ENCODE data around the gene PPP1R37. TPM values are rescaled to one million over a fixed set of nuclear protein-coding genes. Genes with fewer than 3 reads are reported as not detected.
A peak's percentile ranks its signal among the peaks of the same experiment; 100 is the strongest.

PPP1R37 gene
- total and polyA plus RNA-seq, 2 of the 13 experiments (the other 11 are each of a cell fraction or from before 2014, with no cell fraction given), result 9.0 to 14.3 TPM

DNA sequence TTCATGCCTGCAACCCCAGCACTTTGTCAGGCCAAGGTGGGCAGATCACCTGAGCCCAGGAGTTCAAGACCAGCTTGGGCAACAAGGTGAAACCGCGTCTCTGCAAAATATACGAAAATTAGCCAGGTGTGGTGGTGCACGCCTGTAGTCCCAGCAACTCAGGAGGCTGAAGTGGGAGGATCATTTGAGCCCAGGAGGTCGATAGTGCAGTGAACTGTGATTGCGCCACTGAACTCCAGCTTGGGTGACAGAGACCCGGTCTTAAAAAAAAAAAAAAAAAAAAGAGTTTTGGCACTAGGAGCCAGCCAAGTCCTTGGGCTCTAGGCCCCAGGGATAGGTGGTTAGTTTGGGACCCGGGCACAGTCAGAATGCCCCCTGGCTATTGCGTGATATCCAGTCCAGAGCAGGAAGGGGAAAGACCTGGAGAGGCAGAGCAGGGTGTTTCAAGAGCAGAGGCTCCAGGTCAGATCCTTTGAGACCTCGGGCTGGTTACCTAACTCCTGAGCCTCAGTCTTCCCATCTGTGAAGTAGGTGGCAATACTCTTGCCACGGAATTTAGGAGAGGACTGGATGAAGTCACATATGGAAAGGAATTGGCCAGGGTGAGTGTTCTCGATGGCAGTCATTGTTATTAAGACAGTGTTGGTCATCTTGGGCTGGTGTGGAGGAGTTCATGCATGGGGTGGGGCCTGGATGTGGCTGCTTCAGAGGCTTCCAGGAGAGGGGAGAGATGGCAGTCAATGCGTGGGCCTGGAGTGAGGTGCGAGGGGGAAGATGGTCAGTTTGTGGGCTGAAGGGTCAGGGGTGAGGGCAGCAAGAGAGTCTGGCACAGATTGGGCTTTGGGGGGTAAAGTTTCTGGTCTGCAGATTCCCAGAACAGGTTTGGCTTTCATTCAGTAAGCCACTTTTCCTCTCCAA, 2.8 kb downstream of the PPP1R37 start (continued):
- TF ChIP-seq ZNF761 (CRISPR knock-in tag; conservative IDR thresholded peaks at IDR 0.05), result no peak
- TF ChIP-seq ZNF883 (CRISPR knock-in tag; IDR thresholded peaks at IDR 0.05; ENCODE audit: not compliant biosample characterization), result no peak
- no peak for TF ChIP-seq SMAD1 (CRISPR knock-in tag; IDR thresholded peaks at IDR 0.05; ENCODE audit: borderline replicate concordance, low read depth)
- TF ChIP-seq PHB2 (IDR thresholded peaks at IDR 0.05; ENCODE audit: partially characterized antibody), result no peak
- TF ChIP-seq RCOR2 (CRISPR knock-in tag; IDR thresholded peaks at IDR 0.05), result no peak
- TF ChIP-seq, protein P1, sequence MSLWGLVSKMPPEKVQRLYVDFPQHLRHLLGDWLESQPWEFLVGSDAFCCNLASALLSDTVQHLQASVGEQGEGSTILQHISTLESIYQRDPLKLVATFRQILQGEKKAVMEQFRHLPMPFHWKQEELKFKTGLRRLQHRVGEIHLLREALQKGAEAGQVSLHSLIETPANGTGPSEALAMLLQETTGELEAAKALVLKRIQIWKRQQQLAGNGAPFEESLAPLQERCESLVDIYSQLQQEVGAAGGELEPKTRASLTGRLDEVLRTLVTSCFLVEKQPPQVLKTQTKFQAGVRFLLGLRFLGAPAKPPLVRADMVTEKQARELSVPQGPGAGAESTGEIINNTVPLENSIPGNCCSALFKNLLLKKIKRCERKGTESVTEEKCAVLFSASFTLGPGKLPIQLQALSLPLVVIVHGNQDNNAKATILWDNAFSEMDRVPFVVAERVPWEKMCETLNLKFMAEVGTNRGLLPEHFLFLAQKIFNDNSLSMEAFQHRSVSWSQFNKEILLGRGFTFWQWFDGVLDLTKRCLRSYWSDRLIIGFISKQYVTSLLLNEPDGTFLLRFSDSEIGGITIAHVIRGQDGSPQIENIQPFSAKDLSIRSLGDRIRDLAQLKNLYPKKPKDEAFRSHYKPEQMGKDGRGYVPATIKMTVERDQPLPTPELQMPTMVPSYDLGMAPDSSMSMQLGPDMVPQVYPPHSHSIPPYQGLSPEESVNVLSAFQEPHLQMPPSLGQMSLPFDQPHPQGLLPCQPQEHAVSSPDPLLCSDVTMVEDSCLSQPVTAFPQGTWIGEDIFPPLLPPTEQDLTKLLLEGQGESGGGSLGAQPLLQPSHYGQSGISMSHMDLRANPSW (CRISPR knock-in tag; IDR thresholded peaks at IDR 0.05; ENCODE audit: borderline replicate concordance), result no peak
- TF ChIP-seq PCBP2 (optimal IDR thresholded peaks at IDR 0.05; ENCODE audit: low read depth, low read length, poor library complexity, severe bottlenecking), result no peak
- TF ChIP-seq FLYWCH1 (CRISPR knock-in tag; IDR thresholded peaks at IDR 0.05), result no peak
- no peak for TF ChIP-seq ZNF577 (CRISPR knock-in tag; IDR thresholded peaks at IDR 0.05; ENCODE audit: borderline replicate concordance, low read depth)
- TF ChIP-seq, protein P2, sequence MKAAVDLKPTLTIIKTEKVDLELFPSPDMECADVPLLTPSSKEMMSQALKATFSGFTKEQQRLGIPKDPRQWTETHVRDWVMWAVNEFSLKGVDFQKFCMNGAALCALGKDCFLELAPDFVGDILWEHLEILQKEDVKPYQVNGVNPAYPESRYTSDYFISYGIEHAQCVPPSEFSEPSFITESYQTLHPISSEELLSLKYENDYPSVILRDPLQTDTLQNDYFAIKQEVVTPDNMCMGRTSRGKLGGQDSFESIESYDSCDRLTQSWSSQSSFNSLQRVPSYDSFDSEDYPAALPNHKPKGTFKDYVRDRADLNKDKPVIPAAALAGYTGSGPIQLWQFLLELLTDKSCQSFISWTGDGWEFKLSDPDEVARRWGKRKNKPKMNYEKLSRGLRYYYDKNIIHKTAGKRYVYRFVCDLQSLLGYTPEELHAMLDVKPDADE (CRISPR knock-in tag; IDR thresholded peaks at IDR 0.05), result no peak
- peak; percentile 54; the same call in 1 of the 2 replicates for TF ChIP-seq ADNP (CRISPR knock-in tag; IDR thresholded peaks at IDR 0.05)
- TF ChIP-seq STAT5B (CRISPR knock-in tag; IDR thresholded peaks at IDR 0.05), result no peak
- TF ChIP-seq HOXA3 (CRISPR knock-in tag; IDR thresholded peaks at IDR 0.05), result no peak
- no peak for TF ChIP-seq SALL2 (CRISPR knock-in tag; IDR thresholded peaks at IDR 0.05)
- TF ChIP-seq FOXO1 (CRISPR knock-in tag; IDR thresholded peaks at IDR 0.05), result no peak
- peak; percentile 97 for TF ChIP-seq ZNF629 (CRISPR knock-in tag; conservative IDR thresholded peaks at IDR 0.05)
- TF ChIP-seq NCOR1 (IDR thresholded peaks at IDR 0.05; ENCODE audit: borderline replicate concordance, low read length), result 0 out of 2 replicates have a peak, but pooled peaks have one; percentile 11
- TF ChIP-seq NKX3-1 (CRISPR knock-in tag; IDR thresholded peaks at IDR 0.05), result no peak
- TF ChIP-seq ZNF335 (CRISPR knock-in tag; IDR thresholded peaks at IDR 0.05), result no peak
- TF ChIP-seq, protein P3, sequence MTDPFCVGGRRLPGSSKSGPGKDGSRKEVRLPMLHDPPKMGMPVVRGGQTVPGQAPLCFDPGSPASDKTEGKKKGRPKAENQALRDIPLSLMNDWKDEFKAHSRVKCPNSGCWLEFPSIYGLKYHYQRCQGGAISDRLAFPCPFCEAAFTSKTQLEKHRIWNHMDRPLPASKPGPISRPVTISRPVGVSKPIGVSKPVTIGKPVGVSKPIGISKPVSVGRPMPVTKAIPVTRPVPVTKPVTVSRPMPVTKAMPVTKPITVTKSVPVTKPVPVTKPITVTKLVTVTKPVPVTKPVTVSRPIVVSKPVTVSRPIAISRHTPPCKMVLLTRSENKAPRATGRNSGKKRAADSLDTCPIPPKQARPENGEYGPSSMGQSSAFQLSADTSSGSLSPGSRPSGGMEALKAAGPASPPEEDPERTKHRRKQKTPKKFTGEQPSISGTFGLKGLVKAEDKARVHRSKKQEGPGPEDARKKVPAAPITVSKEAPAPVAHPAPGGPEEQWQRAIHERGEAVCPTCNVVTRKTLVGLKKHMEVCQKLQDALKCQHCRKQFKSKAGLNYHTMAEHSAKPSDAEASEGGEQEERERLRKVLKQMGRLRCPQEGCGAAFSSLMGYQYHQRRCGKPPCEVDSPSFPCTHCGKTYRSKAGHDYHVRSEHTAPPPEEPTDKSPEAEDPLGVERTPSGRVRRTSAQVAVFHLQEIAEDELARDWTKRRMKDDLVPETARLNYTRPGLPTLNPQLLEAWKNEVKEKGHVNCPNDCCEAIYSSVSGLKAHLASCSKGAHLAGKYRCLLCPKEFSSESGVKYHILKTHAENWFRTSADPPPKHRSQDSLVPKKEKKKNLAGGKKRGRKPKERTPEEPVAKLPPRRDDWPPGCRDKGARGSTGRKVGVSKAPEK (CRISPR knock-in tag; IDR thresholded peaks at IDR 0.05; ENCODE audit: borderline replicate concordance), result no peak
- TF ChIP-seq ZNF460 (CRISPR knock-in tag; IDR thresholded peaks at IDR 0.05; ENCODE audit: borderline replicate concordance), result peak; percentile 95
- no peak for TF ChIP-seq RBM22 (optimal IDR thresholded peaks at IDR 0.05; ENCODE audit: low read length)
- TF ChIP-seq ZMYM3 (CRISPR knock-in tag; IDR thresholded peaks at IDR 0.05), result peak; percentile 63; the same call in 1 of the 2 replicates

Measured in HepG2 (cell line).